CD4-positive, alpha-beta T cell treated with Interleukin-6 at 100 ng/mL for 8 hours (primary cell): ENCODE data around the gene HOXD10.

ENCODE experiments used
- DNase-seq: peaks from one replicate; pipeline ENCODE4 v3.0.0-alpha.2; 2020; ENCODE audit warnings: mixed read lengths, low spot score

Gene HOXD10

GRCh38 chr2:176136374-176137251 is 20.0 kb downstream of the HOXD10 start:
- DNase-seq, result no peak

- no peak for DNase-seq
These were observed 20.6 kb downstream of the HOXD10 start for GRCh38 chr2:176137252-176137580.

DNA sequence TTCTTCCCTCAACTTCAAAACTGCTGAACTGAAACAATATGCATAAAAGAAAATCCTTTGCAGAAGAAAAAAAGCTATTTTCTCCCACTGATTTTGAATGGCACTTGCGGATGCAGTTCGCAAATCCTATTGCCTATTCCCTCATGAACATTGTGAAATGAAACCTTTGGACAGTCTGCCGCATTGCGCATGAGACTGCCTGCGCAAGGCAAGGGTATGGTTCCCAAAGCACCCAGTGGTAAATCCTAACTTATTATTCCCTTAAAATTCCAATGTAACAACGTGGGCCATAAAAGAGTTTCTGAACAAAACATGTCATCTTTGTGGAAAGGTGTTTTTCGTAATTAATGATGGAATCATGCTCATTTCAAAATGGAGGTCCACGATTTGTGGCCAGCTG is 21.3 kb downstream of the HOXD10 start:
- no peak for DNase-seq

DNA sequence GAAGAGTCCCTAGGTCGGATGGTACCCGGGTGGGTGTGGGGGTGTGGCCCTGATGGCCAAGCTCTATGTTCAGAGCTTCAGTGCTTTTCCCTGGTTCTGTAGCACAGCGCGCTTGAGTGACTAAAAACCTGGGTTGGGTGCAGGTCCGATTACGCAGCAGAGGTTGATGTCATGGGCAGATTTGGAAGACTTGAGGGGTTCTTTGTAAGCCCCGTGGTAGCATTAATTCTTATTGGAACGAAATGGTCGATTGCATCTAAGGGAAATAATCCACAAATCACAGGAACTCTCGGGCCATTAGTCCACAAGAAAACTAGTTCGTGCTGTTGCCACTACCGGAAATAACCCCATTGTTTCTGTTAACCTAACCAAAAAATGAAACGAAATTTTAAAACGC is 21.9 kb downstream of the HOXD10 start:
- DNase-seq, result no peak

- DNase-seq, result no peak
These were observed 22.5 kb downstream of the HOXD10 start for GRCh38 chr2:176138923-176139660.

DNA sequence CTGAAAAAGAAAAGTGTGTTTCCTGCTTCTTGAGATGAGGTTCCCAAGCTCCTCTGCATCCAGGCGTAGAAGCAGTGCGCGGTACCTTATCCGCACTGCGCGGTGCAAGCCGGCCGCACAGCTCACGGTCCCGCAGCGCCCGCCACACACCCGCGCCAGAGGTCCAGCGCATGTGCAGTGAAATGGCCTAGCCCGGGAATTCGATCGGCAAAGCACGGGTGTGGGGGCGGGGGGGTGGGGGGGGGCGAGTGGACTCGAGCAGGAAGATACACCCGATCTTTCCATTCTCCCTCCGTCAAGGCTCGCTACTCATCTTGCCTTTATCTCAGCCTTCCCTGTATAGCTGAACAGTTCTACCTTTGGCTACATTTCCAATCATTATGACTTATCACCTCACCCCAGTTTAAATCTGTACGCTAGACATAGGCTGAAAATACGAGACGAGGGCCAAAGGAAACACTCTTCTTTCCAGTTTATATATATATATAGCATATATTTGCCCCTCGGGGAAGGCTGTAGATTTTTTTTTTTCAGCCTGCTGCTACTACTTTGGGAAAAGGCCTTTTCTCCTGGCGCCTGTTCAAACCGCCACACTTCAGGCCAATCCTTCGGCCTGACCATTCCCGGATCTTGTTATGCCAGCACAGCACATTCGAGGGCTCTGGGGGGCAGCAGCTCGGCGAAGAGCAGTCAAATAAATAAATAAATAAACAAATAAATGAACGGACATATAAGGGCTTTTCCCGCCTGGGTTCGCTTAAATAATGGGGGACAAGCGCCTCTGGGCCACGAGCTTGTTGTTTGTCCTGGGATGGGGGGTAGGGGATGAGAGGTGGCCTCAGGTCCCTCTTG is 23.3 kb downstream of the HOXD10 start:
- DNase-seq, result no peak

DNA sequence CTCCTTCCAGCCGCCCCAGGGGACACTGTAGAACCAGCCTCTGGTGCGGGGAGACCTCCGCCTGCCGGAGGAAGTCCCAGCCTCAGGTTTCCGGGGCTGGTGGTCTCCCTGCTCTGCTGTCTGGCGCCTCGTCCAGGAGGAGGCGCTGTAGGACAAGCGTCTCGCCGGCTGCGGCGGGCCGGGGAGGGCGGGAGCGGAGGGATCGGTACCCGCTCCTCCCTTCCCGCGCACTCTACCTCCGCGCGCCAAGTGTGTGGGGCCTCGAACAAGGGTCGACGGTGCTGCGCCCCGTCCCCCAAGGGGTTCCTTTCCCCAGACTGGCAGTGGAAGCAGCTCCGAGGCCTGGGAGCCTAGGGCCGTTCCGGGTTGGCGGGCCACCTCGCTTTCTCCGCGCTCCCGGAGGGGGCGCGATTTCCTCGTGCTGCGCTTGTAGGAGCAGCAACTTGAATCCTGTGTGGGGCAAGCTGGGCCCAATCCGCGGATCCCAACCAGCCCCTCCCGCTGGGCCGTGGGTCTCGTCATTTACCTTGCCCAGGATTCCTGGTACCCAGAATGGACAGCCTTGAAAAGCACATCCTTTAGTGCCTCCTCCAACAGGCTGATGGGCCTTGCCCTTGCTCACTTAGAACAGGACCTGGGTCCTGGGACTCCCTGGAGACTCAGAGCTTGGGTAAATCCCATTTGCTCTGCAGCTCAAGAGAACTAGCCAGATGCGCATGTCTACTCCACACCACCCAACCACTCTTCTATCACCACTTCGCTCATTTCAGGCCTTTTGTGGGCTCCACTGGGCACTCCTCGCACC is 24.1 kb downstream of the HOXD10 start:
- peak; percentile 21 for DNase-seq

DNA sequence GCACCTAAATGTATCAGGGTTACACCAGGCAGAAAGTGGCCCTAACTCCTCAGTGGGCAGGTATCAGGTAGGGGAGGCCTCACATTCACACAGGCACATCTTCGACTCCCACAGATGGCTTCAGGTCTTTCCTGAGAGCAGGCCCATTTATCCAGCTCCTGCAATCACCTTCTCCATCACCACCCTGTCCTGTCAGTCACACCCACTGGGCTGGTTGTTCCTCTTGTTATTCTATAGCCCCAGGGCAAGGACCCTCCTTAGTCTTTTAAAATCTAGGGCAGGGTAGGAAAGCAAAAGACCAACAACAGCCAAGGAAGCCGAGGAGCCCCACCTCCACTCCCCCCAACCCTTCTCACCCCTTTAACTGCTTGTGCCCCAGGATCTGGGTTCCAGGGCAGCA is 25.7 kb downstream of the HOXD10 start:
- DNase-seq, result no peak

DNA sequence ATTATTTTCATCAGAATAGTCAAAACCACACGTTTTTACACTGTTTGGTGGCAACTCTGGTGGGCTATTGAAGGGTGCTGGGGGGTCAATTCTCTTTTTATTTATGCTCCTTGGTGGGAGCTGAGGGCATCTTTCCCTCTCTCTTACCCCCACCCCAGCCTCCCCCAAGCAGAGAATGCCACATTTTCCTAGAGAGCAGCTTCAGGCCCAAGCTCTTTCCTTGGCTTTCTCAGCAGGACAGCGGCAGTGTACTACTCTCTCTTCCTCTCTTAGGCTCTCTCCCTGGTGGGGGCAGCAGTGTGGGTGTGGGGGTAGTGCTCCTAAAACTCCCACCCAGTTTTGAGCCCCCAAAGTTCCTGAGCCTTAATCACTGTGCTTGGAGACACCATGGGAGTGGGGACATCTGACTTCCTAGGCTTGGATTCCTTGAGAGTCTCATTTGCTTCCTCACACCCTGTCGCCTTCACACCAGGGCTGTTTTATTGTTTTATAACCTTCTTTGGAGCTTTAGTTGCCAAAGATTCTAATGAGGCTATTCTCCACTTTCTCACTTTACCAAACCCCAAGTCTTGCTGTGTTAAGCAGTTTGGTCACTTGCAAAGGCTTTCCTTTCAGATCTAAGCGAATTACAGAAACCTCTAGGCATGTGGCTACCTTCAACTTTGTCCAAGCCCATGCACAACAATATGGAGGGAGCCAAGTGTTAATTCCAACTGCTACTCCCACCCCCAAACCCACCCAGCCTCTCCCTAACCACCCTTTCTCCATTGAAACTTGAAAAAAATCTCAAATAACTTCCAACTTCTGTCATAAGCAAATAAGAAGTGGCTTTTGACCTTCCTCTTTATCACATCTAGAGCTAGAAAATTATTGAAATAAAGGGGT is 28.7 kb downstream of the HOXD10 start:
- no peak for DNase-seq

DNA sequence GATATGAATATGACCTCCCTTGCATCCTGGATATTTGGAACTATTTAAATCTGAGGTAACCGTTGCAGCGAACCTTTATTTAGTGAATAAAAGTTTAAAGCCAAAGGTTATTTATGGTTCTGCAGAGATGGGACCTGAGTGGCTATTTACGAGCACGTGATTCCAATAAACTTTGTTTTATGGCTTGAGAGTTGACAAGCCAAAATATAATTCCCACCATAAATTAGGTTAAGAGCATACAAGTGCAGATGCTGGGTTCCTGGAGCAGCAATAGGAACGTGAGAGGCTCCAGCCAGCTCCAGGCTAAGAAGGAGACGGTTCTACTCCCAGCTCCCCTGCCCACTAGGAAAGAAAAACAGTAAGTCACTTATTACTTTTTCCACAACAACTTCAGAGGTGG is 29.5 kb downstream of the HOXD10 start:
- no peak for DNase-seq

DNA sequence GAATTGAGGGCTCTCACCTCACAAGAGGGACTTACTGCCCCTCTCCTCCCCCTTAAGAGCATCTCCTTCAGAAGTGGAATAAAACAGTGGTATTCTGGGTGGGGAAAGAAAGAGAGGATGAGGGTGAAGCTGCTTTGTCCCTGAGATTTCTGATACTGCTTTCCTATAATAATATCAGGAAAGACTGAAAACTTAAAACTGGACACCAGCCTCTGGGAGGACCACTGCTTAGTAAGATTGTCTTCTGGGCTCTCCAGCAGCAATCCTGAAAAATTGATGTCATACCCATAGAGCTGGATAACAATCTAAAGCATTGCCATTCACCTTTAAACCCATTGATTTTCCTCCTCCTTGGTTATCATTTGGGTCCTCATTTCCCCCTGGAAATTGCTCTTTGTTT is 30.1 kb downstream of the HOXD10 start:
- DNase-seq, result no peak

DNA sequence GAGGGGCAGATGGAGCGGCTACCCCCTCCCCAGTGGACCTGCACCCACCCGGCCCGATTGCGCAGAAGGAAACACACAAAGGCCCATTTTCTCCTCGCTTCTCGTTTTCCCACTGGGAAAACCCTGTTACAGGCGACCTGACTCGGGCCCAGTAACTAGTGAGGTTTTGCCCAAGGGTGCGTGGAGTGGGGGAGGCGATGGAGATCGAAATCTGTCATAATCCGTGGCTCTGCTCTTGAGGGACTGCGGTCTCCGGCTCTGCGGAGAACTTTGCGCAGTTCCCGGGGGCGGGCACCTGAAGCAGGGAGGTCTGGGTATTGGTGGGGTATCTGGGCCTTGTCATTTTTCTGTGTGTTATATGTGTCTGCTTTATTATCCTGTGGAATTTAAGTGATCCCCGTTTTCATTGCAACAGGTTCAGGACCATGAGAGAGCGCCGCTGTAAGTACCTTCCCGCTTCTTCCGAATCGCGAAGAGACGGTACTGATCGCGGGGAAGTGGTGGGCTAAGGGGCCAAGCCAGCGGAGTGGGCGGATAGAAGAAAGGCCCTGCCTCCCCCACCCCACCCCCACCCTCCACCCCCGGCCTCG is 30.7 kb downstream of the HOXD10 start:
- DNase-seq, result no peak

GRCh38 chr2:176147800-176148496 is 31.4 kb downstream of the HOXD10 start:
- no peak for DNase-seq

GRCh38 chr2:176148751-176149421 is 32.3 kb downstream of the HOXD10 start:
- DNase-seq, result no peak

GRCh38 chr2:176149481-176149938 is 32.9 kb downstream of the HOXD10 start:
- DNase-seq, result no peak

DNA sequence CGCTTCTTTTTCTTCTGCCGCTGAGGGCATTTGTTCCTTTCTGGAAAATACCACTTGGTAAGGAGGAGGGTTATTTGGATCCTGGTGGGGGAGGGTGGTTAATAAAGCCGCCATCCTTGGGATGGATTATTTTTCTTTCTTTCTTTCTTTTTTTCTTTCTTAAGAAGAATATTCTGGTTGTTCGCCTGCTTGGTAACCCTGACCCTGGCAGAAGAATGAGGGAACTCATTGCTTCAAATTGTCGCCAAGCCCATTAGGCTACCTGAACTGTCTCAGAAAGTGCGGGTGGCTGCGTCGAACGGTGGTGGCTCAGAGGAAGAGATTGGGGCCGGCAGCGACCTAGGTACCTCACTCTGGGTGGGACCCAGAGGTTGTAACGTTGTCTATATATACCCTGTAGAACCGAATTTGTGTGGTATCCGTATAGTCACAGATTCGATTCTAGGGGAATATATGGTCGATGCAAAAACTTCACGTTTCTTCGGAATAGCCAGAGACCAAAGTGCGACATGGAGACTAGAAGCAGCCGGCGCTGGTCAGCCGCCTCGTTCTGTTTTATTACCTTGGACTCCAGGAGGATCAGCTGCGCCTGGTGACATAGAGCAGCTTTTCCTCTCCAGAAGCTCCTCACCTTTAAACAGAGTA is 33.5 kb downstream of the HOXD10 start:
- no peak for DNase-seq

- DNase-seq, result no peak
These were observed 34.2 kb downstream of the HOXD10 start for GRCh38 chr2:176150584-176151441.
